Measurements from ENCODE around the gene KCNJ10. TPM values are rescaled to one million over a fixed set of nuclear protein-coding genes. Genes with fewer than 3 reads are reported as not detected.
A peak's percentile ranks its signal among the peaks of the same experiment; 100 is the strongest.

KCNJ10 gene
- total RNA-seq, 4 donors from 2014 or later = 6.5 to 13.5 (median 8.8) TPM

DNA sequence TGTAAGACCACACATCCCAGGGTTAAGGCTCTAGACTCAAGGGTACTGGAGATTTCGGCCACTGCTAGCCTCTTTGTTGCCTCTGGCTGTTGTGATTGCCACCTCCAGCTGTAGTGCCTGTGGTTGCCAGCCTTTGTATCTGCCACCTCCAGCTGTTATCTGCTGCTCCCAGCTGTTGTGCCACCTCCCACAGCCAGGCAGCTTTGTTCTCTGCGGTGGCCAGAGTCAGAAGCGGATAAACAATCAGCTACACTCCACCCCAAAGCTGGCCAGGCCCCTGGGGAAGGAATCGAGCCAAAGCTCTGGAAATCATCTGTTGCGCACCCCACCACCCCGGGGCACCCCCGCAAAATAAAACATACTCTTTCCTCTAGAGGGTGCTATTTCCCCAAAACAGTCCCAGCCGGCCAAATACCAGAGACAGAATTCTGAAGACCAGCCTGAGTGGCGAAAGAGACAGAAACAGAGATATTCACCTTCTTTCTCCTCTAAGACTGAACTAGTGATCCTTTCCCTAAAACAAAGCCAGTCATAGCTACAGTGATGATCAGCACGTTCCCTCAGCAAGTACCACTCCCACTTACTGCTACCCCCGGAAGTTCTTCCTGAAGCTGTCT, 23.4 kb downstream of the KCNJ10 start:
- no peaks in the 10 kb centered on the region for H3K27me3 ChIP-seq
- H3K27ac ChIP-seq = peak overlapping the region; percentile 4 to 74 (median 48)
- peak; percentile 52 to 59 for DNase-seq (ENCODE audit: low spot score in 2 of 2)
- H3K4me1 ChIP-seq = peaks cover 0 to 43% (median 15%) of the 10 kb centered on the region in 4 donors
- peaks cover 0 to 8% (median 0%) of the 10 kb centered on the region in 3 donors for H3K36me3 ChIP-seq
- H3K9me3 ChIP-seq = no peaks in the 10 kb centered on the region
- peak in 1 of 2 donors; percentile 64 for TF ChIP-seq EP300 (IDR thresholded peaks at IDR 0.05)
- TF ChIP-seq, protein P1, sequence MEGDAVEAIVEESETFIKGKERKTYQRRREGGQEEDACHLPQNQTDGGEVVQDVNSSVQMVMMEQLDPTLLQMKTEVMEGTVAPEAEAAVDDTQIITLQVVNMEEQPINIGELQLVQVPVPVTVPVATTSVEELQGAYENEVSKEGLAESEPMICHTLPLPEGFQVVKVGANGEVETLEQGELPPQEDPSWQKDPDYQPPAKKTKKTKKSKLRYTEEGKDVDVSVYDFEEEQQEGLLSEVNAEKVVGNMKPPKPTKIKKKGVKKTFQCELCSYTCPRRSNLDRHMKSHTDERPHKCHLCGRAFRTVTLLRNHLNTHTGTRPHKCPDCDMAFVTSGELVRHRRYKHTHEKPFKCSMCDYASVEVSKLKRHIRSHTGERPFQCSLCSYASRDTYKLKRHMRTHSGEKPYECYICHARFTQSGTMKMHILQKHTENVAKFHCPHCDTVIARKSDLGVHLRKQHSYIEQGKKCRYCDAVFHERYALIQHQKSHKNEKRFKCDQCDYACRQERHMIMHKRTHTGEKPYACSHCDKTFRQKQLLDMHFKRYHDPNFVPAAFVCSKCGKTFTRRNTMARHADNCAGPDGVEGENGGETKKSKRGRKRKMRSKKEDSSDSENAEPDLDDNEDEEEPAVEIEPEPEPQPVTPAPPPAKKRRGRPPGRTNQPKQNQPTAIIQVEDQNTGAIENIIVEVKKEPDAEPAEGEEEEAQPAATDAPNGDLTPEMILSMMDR (IDR thresholded peaks at IDR 0.05) = peak; percentile 66 to 85 (median 69)
- no peak for TF ChIP-seq POLR2A (IDR thresholded peaks at IDR 0.05)
- 2 to 3% methylated on average over 11 of the region's 11 CpGs for WGBS, 2 donors
- H3K4me3 ChIP-seq = no peak overlapping the region

DNA sequence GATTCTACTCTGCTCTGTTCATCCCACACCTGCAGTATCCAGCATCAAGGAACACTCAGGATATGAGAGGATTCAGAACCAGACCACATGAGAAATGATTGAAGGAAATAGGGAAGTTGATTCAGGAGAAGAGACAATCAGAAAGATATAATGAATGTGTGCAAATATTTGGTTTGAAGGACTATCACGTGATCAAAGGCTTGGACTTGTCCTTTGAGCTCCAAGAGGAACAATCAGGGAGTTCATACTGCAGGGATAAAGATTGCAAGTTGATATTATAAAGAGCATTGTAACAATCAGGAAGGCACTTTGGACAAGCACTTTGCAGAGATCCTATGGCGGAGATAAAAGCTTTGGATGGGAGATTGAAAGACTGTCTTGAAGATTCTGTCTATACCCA, 24.3 kb downstream of the KCNJ10 start:
- Histone ChIP-seq H3K9me3 (no peaks in the 10 kb centered on the region), H3K27ac (peak overlapping the region in 2 of 4 donors; percentile 61 to 74), H3K36me3 (peaks cover 0 to 17% (median 0%) of the 10 kb centered on the region in 3 donors), H3K27me3 (no peaks in the 10 kb centered on the region), H3K4me3 (no peak overlapping the region), H3K4me1 (peaks cover 0 to 40% (median 15%) of the 10 kb centered on the region in 4 donors)
- TF ChIP-seq, protein P1 (IDR thresholded peaks at IDR 0.05) = no peak
- TF ChIP-seq POLR2A (IDR thresholded peaks at IDR 0.05) (no peak), EP300 (IDR thresholded peaks at IDR 0.05) (no peak)
- DNase-seq (ENCODE audit: low spot score in 2 of 2) = no peak
- 58 to 59% methylated on average over 2 of the region's 2 CpGs for WGBS, 2 donors

DNA sequence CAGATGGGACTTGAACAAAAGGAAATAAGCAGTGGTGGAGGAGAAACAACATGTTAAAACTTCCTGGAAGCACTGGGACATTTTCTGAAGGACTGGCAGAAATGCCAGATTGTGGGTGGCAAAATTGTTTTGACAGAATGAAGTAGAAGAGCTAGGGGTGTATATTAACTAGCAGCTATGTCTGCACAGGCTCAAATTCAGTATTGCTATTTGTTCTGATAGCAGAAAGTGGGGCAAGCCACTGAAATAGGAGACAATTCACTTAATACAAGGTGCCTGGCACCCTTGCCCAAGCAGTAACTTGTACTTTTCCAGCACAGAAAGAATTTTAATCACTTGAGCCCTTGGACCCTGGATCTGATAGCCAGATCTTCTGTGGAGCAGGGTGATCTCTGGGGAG, 26.4 kb downstream of the KCNJ10 start:
- Histone ChIP-seq H3K4me1 (peaks cover 0 to 33% (median 15%) of the 10 kb centered on the region in 4 donors), H3K27me3 (no peaks in the 10 kb centered on the region), H3K9me3 (no peaks in the 10 kb centered on the region), H3K4me3 (no peak overlapping the region), H3K27ac (peak overlapping the region in 1 of 4 donors; percentile 14), H3K36me3 (peaks cover 0 to 18% (median 0%) of the 10 kb centered on the region in 3 donors)
- DNase-seq (ENCODE audit: low spot score in 2 of 2) = no peak
- TF ChIP-seq, protein P1 (IDR thresholded peaks at IDR 0.05) = no peak
- TF ChIP-seq POLR2A (IDR thresholded peaks at IDR 0.05) (no peak), EP300 (IDR thresholded peaks at IDR 0.05) (no peak)

GRCh38 chr1:160040476-160040875, 29.5 kb downstream of the KCNJ10 start:
- no peak for DNase-seq (ENCODE audit: low spot score in 2 of 2)
- H3K27ac ChIP-seq = no peak overlapping the region
- H3K27me3 ChIP-seq = no peaks in the 10 kb centered on the region
- WGBS, 2 donors = 76 to 100% methylated on average over 1 of the region's 1 CpG
- no peak overlapping the region for H3K4me3 ChIP-seq
- H3K36me3 ChIP-seq = peaks cover 0 to 27% (median 0%) of the 10 kb centered on the region in 3 donors
- TF ChIP-seq, protein P1 (IDR thresholded peaks at IDR 0.05) = no peak
- TF ChIP-seq POLR2A (IDR thresholded peaks at IDR 0.05) (no peak), EP300 (IDR thresholded peaks at IDR 0.05) (no peak)
- H3K9me3 ChIP-seq = no peaks in the 10 kb centered on the region
- peaks cover 0 to 6% (median 0%) of the 10 kb centered on the region in 4 donors for H3K4me1 ChIP-seq

GRCh38 chr1:160032165-160032820, 37.7 kb downstream of the KCNJ10 start:
- H3K36me3 ChIP-seq = no peaks in the 10 kb centered on the region
- TF ChIP-seq, protein P1 (IDR thresholded peaks at IDR 0.05) = peak in 1 of 5 experiments; percentile 1
- no peak for TF ChIP-seq EP300 (IDR thresholded peaks at IDR 0.05)
- DNase-seq (ENCODE audit: low spot score in 2 of 2) = no peak
- H3K4me3 ChIP-seq = peak overlapping the region; percentile 52 to 72 (median 65)
- no peaks in the 10 kb centered on the region for H3K27me3 ChIP-seq
- WGBS, 2 donors = 1 to 2% methylated on average over 18 of the region's 18 CpGs
- no peaks in the 10 kb centered on the region for H3K9me3 ChIP-seq
- H3K4me1 ChIP-seq = peaks cover 0 to 34% (median 12%) of the 10 kb centered on the region in 4 donors
- H3K27ac ChIP-seq = peak overlapping the region in 3 of 4 donors; percentile 53 to 80 (median 71)
